ENCODE results near the gene PRKCB. TPM values are rescaled to one million over a fixed set of nuclear protein-coding genes. Genes with fewer than 3 reads are reported as not detected.

PRKCB gene
- total and polyA plus RNA-seq, 8 donors = 13.5 to 74.3 (median 57.0) TPM

DNA sequence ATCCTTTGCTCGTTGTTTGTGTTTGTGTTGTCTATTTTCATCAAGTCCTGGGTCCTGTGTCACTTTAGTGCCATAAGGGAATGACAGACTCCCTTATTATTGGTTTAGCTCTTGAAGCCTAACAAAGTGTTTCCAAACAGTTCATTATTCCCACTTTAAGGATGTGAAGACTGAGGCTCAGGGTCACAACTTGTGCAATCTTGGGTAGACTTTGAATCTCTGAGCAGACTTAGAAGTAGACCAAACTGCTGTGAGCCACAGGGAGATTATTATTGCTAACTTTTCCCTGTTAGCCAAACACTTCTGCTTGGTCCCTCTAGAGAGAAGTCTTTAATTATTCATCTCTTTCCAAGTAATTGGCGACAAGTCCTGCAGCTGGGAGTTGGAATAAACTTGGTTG lies 31.8 kb downstream of the PRKCB start:
- Histone ChIP-seq H3K4me3 (no peak overlapping the region), H3K4me1 (peaks cover 7 to 55% of the 10 kb centered on the region in 2 donors), H3K27ac (no peak overlapping the region), H3K27me3 (no peaks in the 10 kb centered on the region), H3K36me3 (no peaks in the 10 kb centered on the region), H3K9me3 (no peaks in the 10 kb centered on the region)
- TF ChIP-seq CTCF (IDR thresholded peaks at IDR 0.05) = no peak
- no peak for DNase-seq
- no peak for ATAC-seq
- intact Hi-C loops (cut with DNase I) = no loop called here

DNA sequence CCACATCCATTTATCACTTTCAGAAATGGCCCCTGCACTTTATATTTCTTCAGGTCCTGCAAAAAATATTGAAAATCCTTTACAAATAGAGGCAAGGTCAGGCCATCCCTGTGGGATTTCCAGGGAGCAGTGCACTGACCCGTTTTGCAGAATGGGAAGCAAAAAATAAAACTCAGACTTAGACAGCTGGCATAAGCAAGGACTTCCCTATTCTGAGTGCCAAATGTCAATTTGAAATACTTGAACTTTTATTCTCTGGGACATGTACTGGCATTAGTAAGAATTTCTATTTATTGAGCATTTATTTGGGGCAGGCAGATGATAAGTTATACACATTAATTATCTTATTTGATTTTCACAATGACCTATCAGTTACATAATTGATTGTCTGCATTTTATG lies 32.4 kb downstream of the PRKCB start:
- Histone ChIP-seq H3K36me3 (no peaks in the 10 kb centered on the region), H3K9me3 (no peaks in the 10 kb centered on the region), H3K27me3 (no peaks in the 10 kb centered on the region), H3K27ac (peak overlapping the region in 1 of 2 donors; percentile 14), H3K4me3 (no peak overlapping the region), H3K4me1 (peaks cover 7 to 53% of the 10 kb centered on the region in 2 donors)
- DNase-seq (no peak), ATAC-seq (peak; percentile 19)
- TF ChIP-seq CTCF (IDR thresholded peaks at IDR 0.05) = no peak
- intact Hi-C loops (cut with DNase I) = no loop called here

DNA sequence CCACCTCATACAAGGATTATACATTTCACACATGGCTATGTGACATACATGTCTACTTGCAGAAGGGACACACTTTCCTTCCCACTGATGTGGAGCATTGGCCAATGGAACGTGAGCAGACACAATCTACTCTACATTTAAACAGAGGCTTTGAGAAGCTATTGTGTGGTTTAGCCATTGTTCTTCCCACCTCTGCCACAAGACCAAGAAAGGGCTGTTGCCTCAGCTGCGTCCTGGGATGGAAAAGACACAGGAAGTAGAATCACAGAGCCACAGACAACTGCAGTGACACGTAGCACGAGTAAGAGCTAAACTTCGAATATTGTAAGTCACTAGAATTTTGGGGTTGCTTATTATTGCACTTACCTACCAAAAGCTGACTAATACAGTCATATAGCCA lies 33.3 kb downstream of the PRKCB start:
- ATAC-seq = no peak
- Histone ChIP-seq H3K4me1 (peaks cover 6 to 52% of the 10 kb centered on the region in 2 donors), H3K4me3 (no peak overlapping the region), H3K27me3 (no peaks in the 10 kb centered on the region), H3K9me3 (no peaks in the 10 kb centered on the region), H3K27ac (no peak overlapping the region), H3K36me3 (no peaks in the 10 kb centered on the region)
- no peak for DNase-seq
- no peak for TF ChIP-seq CTCF (IDR thresholded peaks at IDR 0.05)
- intact Hi-C loops (cut with DNase I) = no loop called here

DNA sequence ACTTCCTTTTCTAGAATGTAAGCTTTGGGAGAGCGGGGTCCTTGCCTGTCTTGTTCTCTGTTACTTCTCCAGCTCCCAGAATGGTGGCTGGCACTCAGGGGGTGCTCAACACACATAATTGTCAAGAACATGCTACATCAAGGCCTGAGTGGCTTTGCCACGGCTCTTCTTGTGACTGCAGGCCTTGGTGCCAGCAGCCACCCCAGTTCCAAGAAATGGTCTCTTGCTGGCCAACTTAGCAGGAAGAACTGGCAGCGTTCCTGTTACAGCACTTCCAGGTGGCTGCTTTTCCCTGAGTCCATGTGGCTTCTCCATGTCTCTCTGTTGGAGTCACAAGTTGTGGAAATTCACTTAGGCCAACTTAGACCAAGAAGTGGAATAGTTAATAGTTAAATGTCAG lies 36.1 kb downstream of the PRKCB start:
- intact Hi-C loops (cut with DNase I) = no loop called here
- H3K4me3 ChIP-seq = no peak overlapping the region
- no peaks in the 10 kb centered on the region for H3K27me3 ChIP-seq
- no peak for TF ChIP-seq CTCF (IDR thresholded peaks at IDR 0.05)
- H3K9me3 ChIP-seq = no peaks in the 10 kb centered on the region
- peaks cover 3 to 59% of the 10 kb centered on the region in 2 donors for H3K4me1 ChIP-seq
- DNase-seq (no peak), ATAC-seq (no peak)
- H3K36me3 ChIP-seq = no peaks in the 10 kb centered on the region
- H3K27ac ChIP-seq = no peak overlapping the region

- H3K4me3 ChIP-seq = no peak overlapping the region
- peak overlapping the region in 1 of 2 donors; percentile 28 for H3K27ac ChIP-seq
- H3K36me3 ChIP-seq = no peaks in the 10 kb centered on the region
- no peaks in the 10 kb centered on the region for H3K27me3 ChIP-seq
- ATAC-seq = no peak
- peaks cover 0 to 41% of the 10 kb centered on the region in 2 donors for H3K4me1 ChIP-seq
- intact Hi-C loops (cut with DNase I) = no loop called here
- DNase-seq = no peak
- no peak for TF ChIP-seq CTCF (IDR thresholded peaks at IDR 0.05)
- H3K9me3 ChIP-seq = no peaks in the 10 kb centered on the region
Observed at GRCh38 chr16:23874613-23875294, 39.0 kb downstream of the PRKCB start.
